CD8-positive, alpha-beta memory T cell (primary cell): ENCODE results near the gene KLK5. TPM values are rescaled to one million over a fixed set of nuclear protein-coding genes. Genes with fewer than 3 reads are reported as not detected.
"Not testable (repeated sequence)": the region's sequence is repeated elsewhere in the genome, so short reads cannot be mapped to it uniquely, and the experiment has no call there.

Source experiments
- CTCF ChIA-PET: fragments of 350-600 bp; sonication (Branson Sonifier 250); formaldehyde crosslinking; loops from one replicate; lab custom pipeline; 2021; ENCODE audit warnings: antibody characterized with exemption; lab: Charles Lee
- POLR2A ChIA-PET: fragments of 350-600 bp; sonication (Branson Sonifier 250); formaldehyde crosslinking; loops from one replicate; lab custom pipeline; 2021; ENCODE audit warnings: antibody characterized with exemption; lab: Charles Lee
- DNase-seq, 5 donors: peaks; one replicate each; pipeline versions ENCODE4 v3.0.0 to v3.0.0-alpha.2; 2020 to 2022; ENCODE audit warnings: mixed read lengths in 1 of 5
- H3K27ac ChIP-seq: one replicate; pipeline ENCODE4 v1.7.0; 2013; ENCODE audit warnings: low read depth, mild to moderate bottlenecking, low read length, moderate library complexity
- H3K27me3 ChIP-seq: 2 replicates; pipeline ENCODE4 v1.7.0; 2013; ENCODE audit warnings: low read length, mild to moderate bottlenecking; ENCODE audit not compliant: insufficient read depth, poor library complexity, severe bottlenecking
- H3K36me3 ChIP-seq: 2 replicates; pipeline ENCODE4 v1.7.0; 2013; ENCODE audit warnings: mild to moderate bottlenecking, low read length, moderate library complexity; ENCODE audit not compliant: insufficient read depth
- H3K4me1 ChIP-seq: 2 replicates; pipeline ENCODE4 v1.7.0; 2013; ENCODE audit warnings: mild to moderate bottlenecking, low read length, moderate library complexity; ENCODE audit not compliant: insufficient read depth
- H3K4me3 ChIP-seq: 2 replicates; pipeline ENCODE4 v1.7.0; 2013; ENCODE audit warnings: mild to moderate bottlenecking, low read length
- H3K9me3 ChIP-seq: 2 replicates; pipeline ENCODE4 v1.7.0; 2013; ENCODE audit warnings: mild to moderate bottlenecking, low read length
- H3K27ac Mint-ChIP-seq, 8 donors: one replicate each; pipeline ENCODE4 v1.8.0; 2020 to 2021; ENCODE audit warnings: mixed read lengths in 8 of 8, mild to moderate bottlenecking in 6 of 8, inconsistent platforms in 3 of 8, moderate library complexity in 3 of 8
- H3K27me3 Mint-ChIP-seq, 2 donors: one replicate each; pipeline ENCODE4 v1.8.0; 2020 to 2021; ENCODE audit warnings: mixed read lengths in 2 of 2, mild to moderate bottlenecking in 1 of 2, moderate library complexity in 1 of 2
- H3K36me3 Mint-ChIP-seq, 3 donors: one replicate each; pipeline ENCODE4 v1.8.0; 2020 to 2021; ENCODE audit warnings: mixed read lengths in 3 of 3, inconsistent platforms in 1 of 3, mild to moderate bottlenecking in 1 of 3
- H3K4me1 Mint-ChIP-seq, 3 donors: one replicate each; pipeline ENCODE4 v1.8.0; 2020 to 2021; ENCODE audit warnings: mixed read lengths in 3 of 3, inconsistent platforms in 1 of 3, mild to moderate bottlenecking in 1 of 3
- H3K4me3 Mint-ChIP-seq, 7 donors: one replicate each; pipeline ENCODE4 v1.8.0; 2020 to 2021; ENCODE audit warnings: mixed read lengths in 7 of 7, mild to moderate bottlenecking in 6 of 7, moderate library complexity in 4 of 7, inconsistent platforms in 2 of 7
- H3K9me3 Mint-ChIP-seq, 5 donors: one replicate each; pipeline ENCODE4 v1.8.0; 2020 to 2022; ENCODE audit warnings: mixed read lengths in 5 of 5, mild to moderate bottlenecking in 3 of 5, moderate library complexity in 2 of 5, inconsistent platforms in 1 of 5
- polyA plus RNA-seq: library from polyadenylated mRNA; unstranded; fragments of 300-500 nt; fragmentation: Illumina TruSeq; gene quantifications from one replicate; pipeline ENCODE4 v1.2.3, GENCODE V29; 2021
- total RNA-seq, 2 experiments: library from RNA; stranded (reverse); gene quantifications; one replicate each; pipeline ENCODE4 v1.2.3, GENCODE V29; 2021

Gene KLK5
- total and polyA plus RNA-seq, 3 experiments from 2014 or later: not detected

GRCh38 chr19:50992666-50993035 lies 39.8 kb upstream of the KLK5 start:
- H3K4me3 Mint-ChIP-seq: no peak overlapping the region
- POLR2A ChIA-PET: no interaction called here

GRCh38 chr19:50984416-50984815 lies 31.6 kb upstream of the KLK5 start:
- H3K27ac Mint-ChIP-seq, H3K9me3 ChIP-seq, H3K9me3 Mint-ChIP-seq, H3K36me3 ChIP-seq, H3K4me3 Mint-ChIP-seq, POLR2A ChIA-PET, H3K27ac ChIP-seq, DNase-seq, H3K4me3 ChIP-seq, H3K4me1 Mint-ChIP-seq, H3K4me1 ChIP-seq, H3K36me3 Mint-ChIP-seq, H3K27me3 ChIP-seq, CTCF ChIA-PET: not testable (repeated sequence)
- peaks cover 19 to 55% of the 10 kb centered on the region in 2 donors for H3K27me3 Mint-ChIP-seq

More at GRCh38 chr19:50992666-50993035, 39.8 kb upstream of the KLK5 start:
- H3K9me3 Mint-ChIP-seq: peaks cover 0 to 4% (median 2%) of the 10 kb centered on the region in 5 donors
- H3K27ac ChIP-seq: no peak overlapping the region
- H3K4me3 ChIP-seq: no peak overlapping the region
- no peak for DNase-seq
- H3K27me3 ChIP-seq: no peaks in the 10 kb centered on the region
- H3K4me1 ChIP-seq: no peaks in the 10 kb centered on the region
- no peak overlapping the region for H3K27ac Mint-ChIP-seq
- H3K27me3 Mint-ChIP-seq: peaks cover 29 to 47% of the 10 kb centered on the region in 2 donors
- H3K4me1 Mint-ChIP-seq: no peaks in the 10 kb centered on the region
- H3K36me3 ChIP-seq: no peaks in the 10 kb centered on the region
- H3K36me3 Mint-ChIP-seq: no peaks in the 10 kb centered on the region
- CTCF ChIA-PET: no interaction called here
- no peaks in the 10 kb centered on the region for H3K9me3 ChIP-seq

- H3K9me3 Mint-ChIP-seq: no peaks in the 10 kb centered on the region
- no peaks in the 10 kb centered on the region for H3K36me3 Mint-ChIP-seq
- DNase-seq: no peak
- Histone ChIP-seq H3K9me3 (no peaks in the 10 kb centered on the region), H3K27ac (no peak within 1 kb of the TSS), H3K4me1 (no peaks in the 10 kb centered on the region), H3K36me3 (no peaks in the 10 kb centered on the region), H3K27me3 (no peaks in the 10 kb centered on the region), H3K4me3 (no peak within 1 kb of the TSS)
- POLR2A ChIA-PET: no interaction called here
- H3K27me3 Mint-ChIP-seq: peaks cover 21 to 53% of the 10 kb centered on the region in 2 donors
- H3K4me1 Mint-ChIP-seq: no peaks in the 10 kb centered on the region
- no peak within 1 kb of the TSS for H3K4me3 Mint-ChIP-seq
- CTCF ChIA-PET: no interaction called here
- H3K27ac Mint-ChIP-seq: peak within 1 kb of the TSS in 1 of 8 donors; percentile 70
These were observed 30.9 kb upstream of the KLK5 start, which contains the start of gene KLK7 for GRCh38 chr19:50983625-50984292. TSS of gene KLK7 (minus strand) at chr19:50983917. CDS start at chr19:50982399, 1,518 bp downstream.

- Mint-ChIP-seq H3K9me3 (no peaks in the 10 kb centered on the region), H3K4me1 (no peaks in the 10 kb centered on the region), H3K36me3 (no peaks in the 10 kb centered on the region), H3K27me3 (peaks cover 22 to 55% of the 10 kb centered on the region in 2 donors), H3K27ac (no peak overlapping the region), H3K4me3 (no peak overlapping the region)
- Histone ChIP-seq H3K27ac (no peak overlapping the region), H3K27me3 (no peaks in the 10 kb centered on the region), H3K36me3 (no peaks in the 10 kb centered on the region), H3K4me3 (no peak overlapping the region), H3K4me1 (no peaks in the 10 kb centered on the region), H3K9me3 (no peaks in the 10 kb centered on the region)
- DNase-seq: no peak
- POLR2A ChIA-PET: no interaction called here
- CTCF ChIA-PET: no interaction called here
These were observed 29.3 kb upstream of the KLK5 start for GRCh38 chr19:50982186-50982585.

GRCh38 chr19:50981587-50982146 lies 28.8 kb upstream of the KLK5 start:
- H3K36me3 Mint-ChIP-seq: no peaks in the 10 kb centered on the region

GRCh38 chr19:50980208-50980607 lies 27.4 kb upstream of the KLK5 start:
- H3K4me3 Mint-ChIP-seq: no peak overlapping the region
- POLR2A ChIA-PET: no interaction called here
- no peak for DNase-seq
- H3K27ac Mint-ChIP-seq: no peak overlapping the region
- H3K4me1 Mint-ChIP-seq: no peaks in the 10 kb centered on the region
- no peaks in the 10 kb centered on the region for H3K36me3 Mint-ChIP-seq
- H3K4me1 ChIP-seq: no peaks in the 10 kb centered on the region
- no peak overlapping the region for H3K4me3 ChIP-seq
- no peaks in the 10 kb centered on the region for H3K36me3 ChIP-seq
- H3K9me3 Mint-ChIP-seq: peaks cover 0 to 7% (median 0%) of the 10 kb centered on the region in 5 donors
- H3K9me3 ChIP-seq: no peaks in the 10 kb centered on the region
- no peak overlapping the region for H3K27ac ChIP-seq
- CTCF ChIA-PET: no interaction called here
- H3K27me3 ChIP-seq: no peaks in the 10 kb centered on the region
- peaks cover 25 to 59% of the 10 kb centered on the region in 2 donors for H3K27me3 Mint-ChIP-seq

More at GRCh38 chr19:50981587-50982146, 28.8 kb upstream of the KLK5 start:
- no peaks in the 10 kb centered on the region for H3K4me1 ChIP-seq
- DNase-seq: no peak
- H3K27ac ChIP-seq: no peak overlapping the region
- CTCF ChIA-PET: no interaction called here
- no peak overlapping the region for H3K4me3 ChIP-seq
- POLR2A ChIA-PET: no interaction called here
- Mint-ChIP-seq H3K4me3 (no peak overlapping the region), H3K27ac (no peak overlapping the region), H3K4me1 (no peaks in the 10 kb centered on the region), H3K27me3 (peaks cover 24 to 56% of the 10 kb centered on the region in 2 donors), H3K9me3 (peaks cover 0 to 4% (median 0%) of the 10 kb centered on the region in 5 donors)
- H3K9me3 ChIP-seq: no peaks in the 10 kb centered on the region
- no peaks in the 10 kb centered on the region for H3K27me3 ChIP-seq
- H3K36me3 ChIP-seq: no peaks in the 10 kb centered on the region

- CTCF ChIA-PET: no interaction called here
These were observed 26.9 kb upstream of the KLK5 start for GRCh38 chr19:50979758-50980157.

GRCh38 chr19:50978772-50979390 lies 26.0 kb upstream of the KLK5 start:
- Mint-ChIP-seq H3K27me3 (peaks cover 23 to 56% of the 10 kb centered on the region in 2 donors), H3K4me1 (no peaks in the 10 kb centered on the region)
- CTCF ChIA-PET: no interaction called here

More at GRCh38 chr19:50979758-50980157, 26.9 kb upstream of the KLK5 start:
- Mint-ChIP-seq H3K36me3 (no peaks in the 10 kb centered on the region), H3K9me3 (peaks cover 0 to 7% (median 0%) of the 10 kb centered on the region in 5 donors), H3K27ac (no peak overlapping the region), H3K4me1 (no peaks in the 10 kb centered on the region), H3K4me3 (no peak overlapping the region), H3K27me3 (peaks cover 25 to 55% of the 10 kb centered on the region in 2 donors)
- H3K4me1 ChIP-seq: no peaks in the 10 kb centered on the region
- DNase-seq: no peak
- no peak overlapping the region for H3K4me3 ChIP-seq
- no peak overlapping the region for H3K27ac ChIP-seq
- H3K36me3 ChIP-seq: no peaks in the 10 kb centered on the region
- POLR2A ChIA-PET: no interaction called here
- no peaks in the 10 kb centered on the region for H3K27me3 ChIP-seq
- no peaks in the 10 kb centered on the region for H3K9me3 ChIP-seq

More at GRCh38 chr19:50978772-50979390, 26.0 kb upstream of the KLK5 start:
- Histone ChIP-seq H3K27me3 (no peaks in the 10 kb centered on the region), H3K36me3 (no peaks in the 10 kb centered on the region), H3K4me1 (no peaks in the 10 kb centered on the region), H3K9me3 (no peaks in the 10 kb centered on the region), H3K27ac (no peak overlapping the region), H3K4me3 (no peak overlapping the region)
- no peaks in the 10 kb centered on the region for H3K36me3 Mint-ChIP-seq
- H3K9me3 Mint-ChIP-seq: peaks cover 0 to 7% (median 0%) of the 10 kb centered on the region in 5 donors
- H3K4me3 Mint-ChIP-seq: no peak overlapping the region
- H3K27ac Mint-ChIP-seq: no peak overlapping the region
- POLR2A ChIA-PET: no interaction called here
- no peak for DNase-seq
